ENCODE measurements around the gene TMEM120A.

The TMEM120A gene

GRCh38 chr7:75982306-75983064, 11.9 kb downstream of the TMEM120A start:
- Histone ChIP-seq H3K27ac (no peak overlapping the region), H3K4me3 (no peak overlapping the region)

GRCh38 chr7:75981453-75982305, 12.7 kb downstream of the TMEM120A start:
- Histone ChIP-seq H3K4me3 (no peak overlapping the region), H3K27ac (no peak overlapping the region)

GRCh38 chr7:75981203-75981452, 13.3 kb downstream of the TMEM120A start:
- Histone ChIP-seq H3K27ac (no peak overlapping the region), H3K4me3 (no peak overlapping the region)

GRCh38 chr7:75980430-75981202, 13.8 kb downstream of the TMEM120A start:
- Histone ChIP-seq H3K4me3 (no peak overlapping the region), H3K27ac (peak overlapping the region in 1 of 21 experiments; percentile 24)

GRCh38 chr7:75979759-75980429, 14.5 kb downstream of the TMEM120A start:
- Histone ChIP-seq H3K4me3 (no peak overlapping the region), H3K27ac (peak overlapping the region in 1 of 21 experiments; percentile 24)

- Histone ChIP-seq H3K4me3 (no peak overlapping the region), H3K27ac (no peak overlapping the region)
Observed at GRCh38 chr7:75977743-75978142, 16.7 kb downstream of the TMEM120A start.

- no peak overlapping the region for H3K4me3 ChIP-seq
- H3K27ac ChIP-seq: peak overlapping the region in 6 of 21 experiments; percentile 1 to 38 (median 12)
Observed at GRCh38 chr7:75971961-75972763, 22.2 kb downstream of the TMEM120A start.

- no peak overlapping the region for H3K4me3 ChIP-seq
- peak overlapping the region in 4 of 21 experiments; percentile 4 to 38 (median 14) for H3K27ac ChIP-seq
Observed at GRCh38 chr7:75971309-75971960, 23.0 kb downstream of the TMEM120A start.

GRCh38 chr7:75969704-75970498, 24.5 kb downstream of the TMEM120A start:
- H3K27ac ChIP-seq: peak overlapping the region in 10 of 21 experiments; percentile 29 to 84 (median 69)

GRCh38 chr7:75969182-75969581, 25.2 kb downstream of the TMEM120A start:
- peak overlapping the region in 12 of 21 experiments; percentile 29 to 84 (median 66) for H3K27ac ChIP-seq
- H3K4me3 ChIP-seq: no peak overlapping the region

More at GRCh38 chr7:75969704-75970498, 24.5 kb downstream of the TMEM120A start:
- H3K4me3 ChIP-seq: no peak overlapping the region

GRCh38 chr7:75968561-75969001, 25.8 kb downstream of the TMEM120A start:
- peak overlapping the region in 12 of 21 experiments; percentile 29 to 84 (median 63) for H3K27ac ChIP-seq
- no peak overlapping the region for H3K4me3 ChIP-seq

- Histone ChIP-seq H3K27ac (peak overlapping the region in 10 of 21 experiments; percentile 35 to 84 (median 72)), H3K4me3 (no peak overlapping the region)
Observed at GRCh38 chr7:75968012-75968411, 26.4 kb downstream of the TMEM120A start.

GRCh38 chr7:75967487-75967997, 26.9 kb downstream of the TMEM120A start:
- H3K4me3 ChIP-seq: no peak overlapping the region

GRCh38 chr7:75967055-75967454, 27.3 kb downstream of the TMEM120A start:
- H3K4me3 ChIP-seq: no peak overlapping the region
- peak overlapping the region in 16 of 21 experiments; percentile 27 to 84 (median 56) for H3K27ac ChIP-seq

More at GRCh38 chr7:75967487-75967997, 26.9 kb downstream of the TMEM120A start:
- peak overlapping the region in 15 of 21 experiments; percentile 35 to 84 (median 58) for H3K27ac ChIP-seq

GRCh38 chr7:75966190-75966961, 28.0 kb downstream of the TMEM120A start:
- no peak overlapping the region for H3K4me3 ChIP-seq
- H3K27ac ChIP-seq: peak overlapping the region in 19 of 21 experiments; percentile 37 to 85 (median 70)

- no peak overlapping the region for H3K4me3 ChIP-seq
- peak overlapping the region in 16 of 21 experiments; percentile 37 to 85 (median 72) for H3K27ac ChIP-seq
Observed at GRCh38 chr7:75965617-75966016, 28.8 kb downstream of the TMEM120A start.

Measured in skin epidermis (tissue), 12 donors.